Measurements from ENCODE around the gene TMEM237.
"Not testable (repeated sequence)": the region's sequence is repeated elsewhere in the genome, so short reads cannot be mapped to it uniquely, and the experiment has no call there.

Gene TMEM237

GRCh38 chr2:201674298-201674697, 31.0 kb upstream of the TMEM237 start:
- Histone ChIP-seq H4K20me1 (ENCODE audit: insufficient read depth, low read length) (no peaks in the 10 kb centered on the region), H3K9me2 (replicated peaks; ENCODE audit: insufficient read depth, low read length) (no peaks in the 10 kb centered on the region), H3F3A (ENCODE audit: insufficient read depth, low read length) (no peaks in the 10 kb centered on the region), H3K9ac (ENCODE audit: low read length) (no peak overlapping the region), H3K4me3 (ENCODE audit: low read length) (no peak overlapping the region), H3K9me3 (replicated peaks; ENCODE audit: insufficient read depth, low read length) (no peaks in the 10 kb centered on the region), H3K27me3 (replicated peaks; ENCODE audit: insufficient read depth, low read length) (no peaks in the 10 kb centered on the region), H3K36me3 (replicated peaks; ENCODE audit: insufficient read depth, low read length) (no peaks in the 10 kb centered on the region), H3K79me2 (ENCODE audit: low read length) (no peaks in the 10 kb centered on the region), H2AFZ (ENCODE audit: low read length) (no peak overlapping the region), H3K4me2 (ENCODE audit: low read depth, low read length) (no peak overlapping the region), H3K4me1 (ENCODE audit: low read length) (no peaks in the 10 kb centered on the region), H3K27ac (ENCODE audit: low read length) (no peak overlapping the region)
- no peak for DNase-seq
- TF ChIP-seq EZH2 (optimal IDR thresholded peaks at IDR 0.05; ENCODE audit: low read depth, low read length) = no peak
- no peak for TF ChIP-seq CTCF (IDR thresholded peaks at IDR 0.05; ENCODE audit: low read length)
- TF ChIP-seq EZH2phosphoT487 (IDR thresholded peaks at IDR 0.05; ENCODE audit: low read length) = no peak

GRCh38 chr2:201673546-201673945, 30.2 kb upstream of the TMEM237 start:
- no peaks in the 10 kb centered on the region for H3F3A ChIP-seq (ENCODE audit: insufficient read depth, low read length)
- TF ChIP-seq EZH2 (optimal IDR thresholded peaks at IDR 0.05; ENCODE audit: low read depth, low read length) (no peak), CTCF (IDR thresholded peaks at IDR 0.05; ENCODE audit: low read length) (no peak), EZH2phosphoT487 (IDR thresholded peaks at IDR 0.05; ENCODE audit: low read length) (no peak)
- no peaks in the 10 kb centered on the region for H3K27me3 ChIP-seq (replicated peaks; ENCODE audit: insufficient read depth, low read length)
- H4K20me1 ChIP-seq (ENCODE audit: insufficient read depth, low read length) = no peaks in the 10 kb centered on the region
- H3K4me3 ChIP-seq (ENCODE audit: low read length) = no peak overlapping the region
- H3K9me2 ChIP-seq (replicated peaks; ENCODE audit: insufficient read depth, low read length) = no peaks in the 10 kb centered on the region
- H3K27ac ChIP-seq (ENCODE audit: low read length) = no peak overlapping the region
- H3K36me3 ChIP-seq (replicated peaks; ENCODE audit: insufficient read depth, low read length) = no peaks in the 10 kb centered on the region
- no peak overlapping the region for H2AFZ ChIP-seq (ENCODE audit: low read length)
- H3K9ac ChIP-seq (ENCODE audit: low read length) = no peak overlapping the region
- H3K9me3 ChIP-seq (replicated peaks; ENCODE audit: insufficient read depth, low read length) = no peaks in the 10 kb centered on the region
- no peak for DNase-seq
- H3K4me1 ChIP-seq (ENCODE audit: low read length) = no peaks in the 10 kb centered on the region
- no peak overlapping the region for H3K4me2 ChIP-seq (ENCODE audit: low read depth, low read length)
- H3K79me2 ChIP-seq (ENCODE audit: low read length) = no peaks in the 10 kb centered on the region

GRCh38 chr2:201671205-201671604, 27.9 kb upstream of the TMEM237 start:
- not testable (repeated sequence) for H3K4me2 ChIP-seq (ENCODE audit: low read depth, low read length); H3K9me2 ChIP-seq (replicated peaks; ENCODE audit: insufficient read depth, low read length); H4K20me1 ChIP-seq (ENCODE audit: insufficient read depth, low read length); H3K27ac ChIP-seq (ENCODE audit: low read length); H3K36me3 ChIP-seq (replicated peaks; ENCODE audit: insufficient read depth, low read length); H3F3A ChIP-seq (ENCODE audit: insufficient read depth, low read length); H3K9me3 ChIP-seq (replicated peaks; ENCODE audit: insufficient read depth, low read length); H3K4me3 ChIP-seq (ENCODE audit: low read length); H2AFZ ChIP-seq (ENCODE audit: low read length); H3K4me1 ChIP-seq (ENCODE audit: low read length); H3K9ac ChIP-seq (ENCODE audit: low read length); DNase-seq; H3K27me3 ChIP-seq (replicated peaks; ENCODE audit: insufficient read depth, low read length); H3K79me2 ChIP-seq (ENCODE audit: low read length)

GRCh38 chr2:201669865-201670264, 26.6 kb upstream of the TMEM237 start:
- Histone ChIP-seq H4K20me1 (ENCODE audit: insufficient read depth, low read length) (no peaks in the 10 kb centered on the region), H3K36me3 (replicated peaks; ENCODE audit: insufficient read depth, low read length) (no peaks in the 10 kb centered on the region), H3K9me2 (replicated peaks; ENCODE audit: insufficient read depth, low read length) (no peaks in the 10 kb centered on the region), H3K4me3 (ENCODE audit: low read length) (no peak overlapping the region), H3K79me2 (ENCODE audit: low read length) (no peaks in the 10 kb centered on the region), H3F3A (ENCODE audit: insufficient read depth, low read length) (no peaks in the 10 kb centered on the region), H2AFZ (ENCODE audit: low read length) (no peak overlapping the region), H3K4me2 (ENCODE audit: low read depth, low read length) (no peak overlapping the region), H3K9ac (ENCODE audit: low read length) (no peak overlapping the region), H3K27me3 (replicated peaks; ENCODE audit: insufficient read depth, low read length) (no peaks in the 10 kb centered on the region), H3K9me3 (replicated peaks; ENCODE audit: insufficient read depth, low read length) (no peaks in the 10 kb centered on the region), H3K4me1 (ENCODE audit: low read length) (no peaks in the 10 kb centered on the region), H3K27ac (ENCODE audit: low read length) (no peak overlapping the region)
- no peak for DNase-seq
- TF ChIP-seq EZH2 (optimal IDR thresholded peaks at IDR 0.05; ENCODE audit: low read depth, low read length) = no peak
- TF ChIP-seq CTCF (IDR thresholded peaks at IDR 0.05; ENCODE audit: low read length) = no peak
- TF ChIP-seq EZH2phosphoT487 (IDR thresholded peaks at IDR 0.05; ENCODE audit: low read length) = no peak
